Lung (tissue), 12 donors: ENCODE measurements around the gene RASGRP3. TPM values are rescaled to one million over a fixed set of nuclear protein-coding genes. Genes with fewer than 3 reads are reported as not detected.

Experiments
- ATAC-seq: fragments of 200-7000 bp; cut with Tn5 transposase; one replicate; pipeline ENCODE4 v1.9.1; 2020; ENCODE audit warnings: moderate number of reproducible peaks; ENCODE audit not compliant: insufficient read depth, low FRiP score
- DNase-seq, 3 donors: peaks; one replicate each; pipeline ENCODE4 v3.0.0-alpha.2; 2013 to 2017
- H3K27ac ChIP-seq, 2 donors: one replicate each; pipeline ENCODE4 v1.5.1; 2013; ENCODE audit warnings: mild to moderate bottlenecking in 2 of 2, moderate library complexity in 2 of 2, control low read depth in 1 of 2, inconsistent platforms in 1 of 2, low read depth in 1 of 2, low read length in 1 of 2
- H3K27me3 ChIP-seq, 3 donors: one replicate each; pipeline ENCODE4 v1.5.1; 2013; ENCODE audit warnings: low read length in 2 of 3; ENCODE audit not compliant: control insufficient read depth in 3 of 3, insufficient read depth in 3 of 3
- H3K36me3 ChIP-seq, 4 donors: one replicate each; pipeline ENCODE4 v1.5.1; 2013; ENCODE audit warnings: low read length in 4 of 4, mild to moderate bottlenecking in 1 of 4, moderate library complexity in 1 of 4; ENCODE audit not compliant: control insufficient read depth in 4 of 4, insufficient read depth in 4 of 4
- H3K4me1 ChIP-seq, 5 donors: one replicate each; pipeline ENCODE4 v1.5.1; 2013; ENCODE audit warnings: low read length in 5 of 5, mild to moderate bottlenecking in 2 of 5, moderate library complexity in 1 of 5; ENCODE audit not compliant: control insufficient read depth in 5 of 5, insufficient read depth in 5 of 5
- H3K4me3 ChIP-seq: one replicate; pipeline ENCODE4 v1.5.1; 2013; ENCODE audit warnings: mild to moderate bottlenecking, control low read depth, moderate library complexity
- H3K9ac ChIP-seq, 2 donors: one replicate each; pipeline ENCODE4 v1.5.1; 2013; ENCODE audit warnings: low read length in 2 of 2, control low read depth in 1 of 2; ENCODE audit not compliant: insufficient read depth in 1 of 2
- H3K9me3 ChIP-seq, 4 donors: one replicate each; pipeline ENCODE4 v1.5.1; 2013; ENCODE audit warnings: low read length in 3 of 4, mild to moderate bottlenecking in 1 of 4, moderate library complexity in 1 of 4; ENCODE audit not compliant: control insufficient read depth in 4 of 4, insufficient read depth in 3 of 4
- WGBS, 2 donors: extraction: QIAGEN DNeasy Blood & Tissue Kit; methylation state at CpG; one replicate each; pipeline ENCODE4 v1.1.7; 2013; 5-methylcytosine and 5-hydroxymethylcytosine counted together
- polyA plus RNA-seq, 2 donors: library from polyadenylated mRNA; stranded (reverse); fragments of 200-250 nt; gene quantifications; one replicate each; pipeline ENCODE4 v1.2.1, GENCODE V29; 2013
- total RNA-seq, 2 donors: library from RNA; depleted of rRNA in 1 of 2; stranded (reverse); fragments of >200 nt in 1 of 2; gene quantifications; one replicate each; pipeline ENCODE4 v1.2.1, GENCODE V29; 2014 to 2021
- TF ChIP-seq, protein P1 (sequence below): IDR thresholded peaks from 2 replicates; pipeline ENCODE4 v1.5.1; 2012; ENCODE audit warnings: mild to moderate bottlenecking; ENCODE audit errors: control extremely low read depth, extremely low read depth
- donor health status: control.
- donor health status: control.
- donor health status: Bipolar disorder and iron deficiency.
- donor health status: healthy.
- donor health status: DM: yes; HTN: yes; CAD: no.

RASGRP3 gene
- total and polyA plus RNA-seq, 4 donors, result 3.6 to 36.6 (median 10.5) TPM

DNA sequence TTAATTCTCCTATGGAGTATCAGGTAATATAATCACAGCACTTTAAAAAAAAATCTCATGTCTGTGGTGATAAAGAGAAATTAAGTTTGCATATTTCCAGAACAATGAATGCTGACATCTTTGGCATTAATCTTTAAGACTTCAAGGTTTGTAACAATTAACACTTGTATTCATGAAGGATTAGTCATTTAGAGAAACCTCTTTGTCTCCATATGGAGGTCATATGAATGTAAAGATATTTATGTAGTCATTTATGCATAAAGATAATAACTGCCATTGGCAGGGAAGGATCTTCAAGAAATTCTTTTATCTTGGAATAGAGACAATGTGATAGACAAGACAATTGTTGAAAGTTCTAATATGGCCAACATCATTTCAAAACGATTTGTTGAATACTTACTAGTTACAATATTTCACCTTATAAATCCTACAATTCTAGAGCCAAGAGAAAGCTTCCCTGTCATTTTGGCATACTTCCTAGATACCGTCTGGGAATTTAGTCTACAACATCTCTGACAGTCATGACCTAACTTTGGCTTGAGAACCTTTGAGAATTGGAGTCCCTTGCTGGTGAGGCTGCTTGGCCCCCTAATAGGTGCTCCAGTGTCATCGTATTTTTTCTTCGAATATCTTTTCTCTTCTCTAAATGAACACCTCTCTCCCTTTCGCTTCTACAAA lies 33.6 kb downstream of the RASGRP3 start:
- ATAC-seq, result no peak
- Histone ChIP-seq H3K9me3 (no peaks in the 10 kb centered on the region), H3K4me3 (no peak overlapping the region), H3K4me1 (peaks cover 0 to 29% (median 0%) of the 10 kb centered on the region in 5 donors), H3K36me3 (peaks cover 0 to 2% (median 0%) of the 10 kb centered on the region in 4 donors), H3K9ac (no peak overlapping the region), H3K27me3 (no peaks in the 10 kb centered on the region), H3K27ac (peak overlapping the region in 1 of 2 donors; percentile 66)
- WGBS, 2 donors, result 81 to 88% methylated on average over 5 of the region's 5 CpGs
- no peak for DNase-seq
- TF ChIP-seq, protein P1, sequence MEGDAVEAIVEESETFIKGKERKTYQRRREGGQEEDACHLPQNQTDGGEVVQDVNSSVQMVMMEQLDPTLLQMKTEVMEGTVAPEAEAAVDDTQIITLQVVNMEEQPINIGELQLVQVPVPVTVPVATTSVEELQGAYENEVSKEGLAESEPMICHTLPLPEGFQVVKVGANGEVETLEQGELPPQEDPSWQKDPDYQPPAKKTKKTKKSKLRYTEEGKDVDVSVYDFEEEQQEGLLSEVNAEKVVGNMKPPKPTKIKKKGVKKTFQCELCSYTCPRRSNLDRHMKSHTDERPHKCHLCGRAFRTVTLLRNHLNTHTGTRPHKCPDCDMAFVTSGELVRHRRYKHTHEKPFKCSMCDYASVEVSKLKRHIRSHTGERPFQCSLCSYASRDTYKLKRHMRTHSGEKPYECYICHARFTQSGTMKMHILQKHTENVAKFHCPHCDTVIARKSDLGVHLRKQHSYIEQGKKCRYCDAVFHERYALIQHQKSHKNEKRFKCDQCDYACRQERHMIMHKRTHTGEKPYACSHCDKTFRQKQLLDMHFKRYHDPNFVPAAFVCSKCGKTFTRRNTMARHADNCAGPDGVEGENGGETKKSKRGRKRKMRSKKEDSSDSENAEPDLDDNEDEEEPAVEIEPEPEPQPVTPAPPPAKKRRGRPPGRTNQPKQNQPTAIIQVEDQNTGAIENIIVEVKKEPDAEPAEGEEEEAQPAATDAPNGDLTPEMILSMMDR, result no peak

DNA sequence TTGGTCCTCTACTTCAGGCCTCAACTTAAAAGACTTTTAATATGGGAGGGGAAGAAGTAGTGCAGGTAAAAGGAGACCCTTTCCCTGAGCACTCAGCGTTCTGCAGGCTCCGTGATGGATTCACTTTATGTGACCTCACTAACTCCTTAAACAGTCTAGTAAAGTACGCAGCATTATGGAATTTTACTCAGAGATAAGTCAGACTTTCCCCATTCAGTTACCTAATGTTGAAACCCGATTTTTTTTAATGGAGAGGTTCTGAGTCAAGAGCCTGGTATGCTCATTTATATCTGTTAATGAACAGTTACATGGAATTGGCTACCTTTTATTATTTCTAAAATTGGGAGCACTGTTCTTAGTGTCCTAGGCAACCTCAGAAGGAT lies 34.1 kb downstream of the RASGRP3 start:
- H3K4me1 ChIP-seq, result peaks cover 0 to 29% (median 0%) of the 10 kb centered on the region in 5 donors
- H3K36me3 ChIP-seq, result peaks cover 0 to 8% (median 0%) of the 10 kb centered on the region in 4 donors
- 78 to 96% methylated on average over 4 of the region's 4 CpGs for WGBS, 2 donors
- TF ChIP-seq, protein P1, result no peak
- no peaks in the 10 kb centered on the region for H3K27me3 ChIP-seq
- no peak overlapping the region for H3K9ac ChIP-seq
- peak overlapping the region in 1 of 2 donors; percentile 66 for H3K27ac ChIP-seq
- ATAC-seq (no peak), DNase-seq (no peak)
- no peaks in the 10 kb centered on the region for H3K9me3 ChIP-seq
- no peak overlapping the region for H3K4me3 ChIP-seq

DNA sequence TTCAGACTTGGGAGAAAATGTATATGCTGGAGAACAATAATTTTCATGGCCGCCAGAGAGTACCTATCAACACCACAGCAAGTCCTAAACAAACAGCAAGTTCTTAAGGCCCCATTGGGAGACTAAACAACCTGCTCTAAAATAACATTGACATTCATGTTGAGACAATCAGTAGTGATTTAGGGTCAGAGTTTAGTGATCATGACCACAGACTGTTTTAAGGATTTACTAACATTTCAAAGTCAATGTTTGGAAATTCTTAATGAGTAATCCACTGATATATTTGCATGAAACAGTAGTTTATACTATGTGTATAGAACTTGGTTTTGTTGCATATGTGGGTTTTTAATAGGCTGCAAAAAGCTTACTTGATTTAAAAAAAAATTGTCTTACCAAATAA lies 34.7 kb downstream of the RASGRP3 start:
- Histone ChIP-seq H3K4me1 (peaks cover 0 to 26% (median 0%) of the 10 kb centered on the region in 5 donors), H3K27ac (no peak overlapping the region), H3K36me3 (peaks cover 0 to 9% (median 0%) of the 10 kb centered on the region in 4 donors), H3K4me3 (no peak overlapping the region), H3K9ac (no peak overlapping the region), H3K27me3 (no peaks in the 10 kb centered on the region), H3K9me3 (no peaks in the 10 kb centered on the region)
- TF ChIP-seq, protein P1, result no peak
- no peak for ATAC-seq
- 93 to 97% methylated on average over 1 of the region's 1 CpG for WGBS, 2 donors
- DNase-seq, result no peak
